H1 (cell line): ENCODE data around the gene PITX1. TPM values are rescaled to one million over a fixed set of nuclear protein-coding genes. Genes with fewer than 3 reads are reported as not detected.

Experiments used
- CTCF ChIA-PET: fragments of 300-600 bp; sonication (Branson Sonifier 250); formaldehyde crosslinking; loops from one replicate; lab custom pipeline; 2021; ENCODE audit not compliant: partially characterized antibody; lab: Charles Lee
- POLR2A ChIA-PET: fragments of 300-600 bp; sonication (Branson Sonifier 250); formaldehyde crosslinking; loops from one replicate; lab custom pipeline; 2021; ENCODE audit warnings: inconsistent platforms; ENCODE audit not compliant: partially characterized antibody; lab: Charles Lee
- DNase-seq, 2 experiments: peaks; one replicate each; pipeline versions ENCODE4 v3.0.0 to v3.0.0-alpha.2; 2010 to 2022; ENCODE audit warnings: low spot score in 2 of 2, low read depth in 1 of 2, mixed read lengths in 1 of 2
- FAIRE-seq: peaks from 2 replicates; lab custom pipeline; 2011; peaks lifted over from hg19 to GRCh38; lab: Jason Lieb, UNC
- H2AFZ ChIP-seq: 2 replicates; pipeline ENCODE4 v1.8.1; 2012; ENCODE audit warnings: low read length, inconsistent platforms
- H2AK5ac ChIP-seq: 2 replicates; pipeline ENCODE4 v1.6.1; 2013; ENCODE audit warnings: low read depth, low read length
- H2BK120ac ChIP-seq: replicated peaks from 2 replicates; pipeline ENCODE3; 2013; ENCODE audit warnings: low read depth, low read length, inconsistent platforms
- H2BK12ac ChIP-seq: 2 replicates; pipeline ENCODE4 v1.6.1; 2013; ENCODE audit warnings: low read depth, low read length
- H2BK15ac ChIP-seq: 2 replicates; pipeline ENCODE4 v1.6.1; 2013; ENCODE audit warnings: low read length
- H2BK20ac ChIP-seq: 2 replicates; pipeline ENCODE4 v1.6.1; 2013; ENCODE audit warnings: low read length
- H2BK5ac ChIP-seq: 2 replicates; pipeline ENCODE4 v1.6.1; 2013; ENCODE audit warnings: low read depth, low read length
- H3K14ac ChIP-seq: 2 replicates; pipeline ENCODE4 v1.6.1; 2013; ENCODE audit warnings: inconsistent platforms; ENCODE audit not compliant: insufficient read length
- H3K18ac ChIP-seq: 2 replicates; pipeline ENCODE4 v1.6.1; 2013; ENCODE audit warnings: low read length; ENCODE audit errors: extremely low read depth
- H3K23ac ChIP-seq: 2 replicates; pipeline ENCODE4 v1.6.1; 2013; ENCODE audit warnings: inconsistent platforms; ENCODE audit not compliant: insufficient read length
- H3K23me2 ChIP-seq: 2 replicates; pipeline ENCODE4 v1.6.1; 2013; ENCODE audit warnings: low read depth, low read length
- H3K27ac ChIP-seq: 2 replicates; pipeline ENCODE4 v1.6.1; 2011; ENCODE audit warnings: low read depth, low read length, inconsistent platforms
- H3K27me3 ChIP-seq, 4 experiments: replicated peaks in 1 of 4; 1 replicate in 1 of 4; 2 replicates in 3 of 4; pipeline versions ENCODE4 v1.6.1 to v1.8.1; 2011 to 2013; ENCODE audit warnings: low read length in 3 of 4, mild to moderate bottlenecking in 3 of 4, inconsistent platforms in 2 of 4, mixed read lengths in 2 of 4, moderate library complexity in 1 of 4; ENCODE audit not compliant: control insufficient read depth in 3 of 4, insufficient read depth in 3 of 4; ENCODE audit errors: extremely low read depth in 1 of 4
- H3K36me3 ChIP-seq, 4 experiments: 2 replicates each; pipeline versions ENCODE4 v1.6.1 to v1.8.1; 2011 to 2013; ENCODE audit warnings: mild to moderate bottlenecking in 4 of 4, low read length in 3 of 4, moderate library complexity in 2 of 4, control low read depth in 1 of 4, inconsistent platforms in 1 of 4; ENCODE audit not compliant: insufficient read depth in 4 of 4, control insufficient read depth in 2 of 4
- H3K4ac ChIP-seq: replicated peaks from 2 replicates; pipeline ENCODE3; 2013; ENCODE audit warnings: low read length, low read depth, mixed read lengths, inconsistent platforms; ENCODE audit not compliant: insufficient read length
- H3K4me1 ChIP-seq, 4 experiments: replicated peaks in 1 of 4; 1 replicate in 1 of 4; 2 replicates in 3 of 4; pipeline versions ENCODE4 v1.6.1 to v1.8.1; 2011 to 2013; ENCODE audit warnings: low read length in 3 of 4, inconsistent platforms in 2 of 4, mixed read lengths in 1 of 4; ENCODE audit not compliant: insufficient read depth in 4 of 4, control insufficient read depth in 3 of 4
- H3K4me2 ChIP-seq, 2 experiments: 2 replicates each; pipeline versions ENCODE4 v1.6.1 to v1.8.1; 2011 to 2013; ENCODE audit warnings: low read depth in 2 of 2, low read length in 2 of 2, control low read depth in 1 of 2, inconsistent platforms in 1 of 2, mild to moderate bottlenecking in 1 of 2; ENCODE audit not compliant: insufficient read depth in 1 of 2
- H3K4me3 ChIP-seq, 4 experiments: fragments of 200-600, 300-600 bp in 1 of 4; sonication (generic), shearing (Covaris generic), sonication (Bioruptor Twin) in 1 of 4; 2 replicates each; pipeline versions ENCODE4 v1.5.1 to v1.8.1; 2011 to 2016; ENCODE audit warnings: low read length in 4 of 4, low read depth in 3 of 4, control low read depth in 2 of 4, inconsistent platforms in 2 of 4, mild to moderate bottlenecking in 2 of 4, mixed read lengths in 1 of 4, moderate library complexity in 1 of 4; ENCODE audit not compliant: insufficient read depth in 2 of 4; ENCODE audit errors: extremely low read depth in 1 of 4
- H3K56ac ChIP-seq: replicated peaks from 2 replicates; pipeline ENCODE3; 2013; ENCODE audit warnings: low read depth, mild to moderate bottlenecking, mixed read lengths, low read length, inconsistent platforms; ENCODE audit not compliant: insufficient read length
- H3K79me1 ChIP-seq: 2 replicates; pipeline ENCODE4 v1.6.1; 2013; ENCODE audit warnings: low read depth, low read length, control low read depth
- H3K79me2 ChIP-seq, 2 experiments: 2 replicates each; pipeline versions ENCODE4 v1.6.1 to v1.8.1; 2012 to 2013; ENCODE audit warnings: low read length in 2 of 2, mild to moderate bottlenecking in 2 of 2, inconsistent platforms in 1 of 2; ENCODE audit not compliant: insufficient read depth in 2 of 2, control insufficient read depth in 1 of 2
- H3K9ac ChIP-seq, 4 experiments: replicated peaks in 1 of 4; 1 replicate in 1 of 4; 2 replicates in 3 of 4; pipeline versions ENCODE4 v1.6.1 to v1.8.1; 2011 to 2013; ENCODE audit warnings: low read depth in 3 of 4, low read length in 3 of 4, control low read depth in 2 of 4, mild to moderate bottlenecking in 2 of 4, moderate library complexity in 2 of 4, inconsistent platforms in 1 of 4; ENCODE audit errors: extremely low read depth in 1 of 4
- H3K9me3 ChIP-seq, 2 experiments: 2 replicates each; pipeline versions ENCODE4 v1.6.1 to v1.8.1; 2012 to 2013; ENCODE audit warnings: mild to moderate bottlenecking in 2 of 2, moderate library complexity in 2 of 2, control low read depth in 1 of 2, inconsistent platforms in 1 of 2, low read depth in 1 of 2, low read length in 1 of 2, mixed read lengths in 1 of 2; ENCODE audit not compliant: insufficient read depth in 2 of 2
- H4K20me1 ChIP-seq, 2 experiments: replicated peaks in 1 of 2; 2 replicates each; pipeline versions ENCODE3 to v1.8.1; 2011 to 2013; ENCODE audit warnings: inconsistent platforms in 2 of 2, low read length in 2 of 2, mild to moderate bottlenecking in 1 of 2; ENCODE audit not compliant: insufficient read depth in 2 of 2, control insufficient read depth in 1 of 2
- H4K5ac ChIP-seq: 2 replicates; pipeline ENCODE4 v1.6.1; 2013; ENCODE audit warnings: low read length, low read depth, mixed read lengths, inconsistent platforms; ENCODE audit not compliant: insufficient read length
- H4K8ac ChIP-seq: 2 replicates; pipeline ENCODE4 v1.8.0; 2013; ENCODE audit warnings: mild to moderate bottlenecking, moderate library complexity, low read length, inconsistent platforms; ENCODE audit not compliant: insufficient read depth; ENCODE audit errors: extremely low read depth
- H4K91ac ChIP-seq: replicated peaks from 2 replicates; pipeline ENCODE3; 2013; ENCODE audit warnings: low read length, mixed read lengths, inconsistent platforms; ENCODE audit not compliant: insufficient read length
- ASH2L ChIP-seq: fragments of 200-600, 300-600 bp; sonication (generic); IDR thresholded peaks from one replicate; pipeline ENCODE4 v1.7.1; 2017; ENCODE audit warnings: low read length
- ATF2 ChIP-seq: IDR thresholded peaks from 2 replicates; pipeline ENCODE4 v1.6.1; 2012; ENCODE audit warnings: low read length, inconsistent platforms
- BRCA1 ChIP-seq: IDR thresholded peaks from 2 replicates; pipeline ENCODE4 v1.6.1; 2012; ENCODE audit warnings: low read depth, low read length, improper control_type of control experiment
- CHD1 ChIP-seq: IDR thresholded peaks from 2 replicates; pipeline ENCODE4 v1.6.1; 2012; ENCODE audit warnings: low read depth, low read length, improper control_type of control experiment
- CHD2 ChIP-seq: IDR thresholded peaks from 2 replicates; pipeline ENCODE4 v1.6.1; 2012; ENCODE audit warnings: low read length, improper control_type of control experiment
- EGR1 ChIP-seq: IDR thresholded peaks from 2 replicates; pipeline ENCODE4 v1.6.1; 2011; ENCODE audit warnings: low read depth, low read length, borderline replicate concordance
- HDAC2 ChIP-seq, 2 experiments: fragments of 300-600 bp in 1 of 2; sonication (generic) in 1 of 2; IDR thresholded peaks; 2 replicates each; pipeline ENCODE4 v1.6.1; 2011 to 2012; ENCODE audit warnings: low read depth in 2 of 2, low read length in 2 of 2, mild to moderate bottlenecking in 2 of 2, moderate library complexity in 2 of 2, borderline replicate concordance in 1 of 2, inconsistent platforms in 1 of 2
- TAF1 ChIP-seq: IDR thresholded peaks from 2 replicates; pipeline ENCODE4 v1.6.1; 2011; ENCODE audit warnings: mild to moderate bottlenecking, low read depth, low read length
- YY1 ChIP-seq: IDR thresholded peaks from 2 replicates; pipeline ENCODE4 v1.6.1; 2011; ENCODE audit warnings: low read depth, mild to moderate bottlenecking, low read length
- WGBS, 2 experiments: shearing (Covaris generic) in 1 of 2; methylation state at CpG; one replicate each; pipeline versions ENCODE4 v1.1.6 to v1.1.7; 2013 to 2015; ENCODE audit warnings: low lambda C conversion rate in 2 of 2, mixed read lengths in 2 of 2, inconsistent platforms in 1 of 2, low coverage in 1 of 2, missing lambda C conversion rate in 1 of 2; ENCODE audit not compliant: insufficient replicate concordance in 2 of 2, insufficient coverage in 1 of 2, insufficient read length in 1 of 2; ENCODE audit errors: extremely low coverage in 1 of 2, missing lambda C conversion rate in 1 of 2; 5-methylcytosine and 5-hydroxymethylcytosine counted together
- polyA plus RNA-seq, 7 experiments: library from polyadenylated mRNA; depleted of rRNA in 3 of 7; stranded (reverse) in 5 of 7; unstranded in 2 of 7; fragments of >200 nt in 5 of 7; fragments of 200-250 nt in 2 of 7; gene quantifications; 1 replicate in 5 of 7; 2 replicates in 1 of 7; 4 replicates in 1 of 7; pipeline versions ENCODE4 v1.2.1 to v1.2.3, GENCODE V29; 2011 to 2013; ENCODE audit warnings: missing spikeins in 2 of 7, mixed read lengths in 2 of 7
- total RNA-seq: library from RNA; stranded (reverse); fragmentation: NEBNext Ultra II Directional; extraction: Animal tissue kit (Norgen Biotek cat#: 25700); gene quantifications from 2 replicates; pipeline ENCODE4 v1.2.1, GENCODE V29; 2021

PITX1 gene
- total and polyA plus RNA-seq, 2 of the 8 experiments (the other 6 are each of a cell fraction or from before 2014, with no cell fraction given): 0.03 TPM; not detected in 1

GRCh38 chr5:135063056-135063445 is 29.0 kb upstream of the PITX1 start:
- Histone ChIP-seq H3K14ac (no peak overlapping the region), H3K79me2 (no peaks in the 10 kb centered on the region), H2BK12ac (no peak overlapping the region), H3K4ac (no peak overlapping the region), H3K36me3 (no peaks in the 10 kb centered on the region), H3K23ac (no peak overlapping the region), H2AK5ac (no peak overlapping the region), H3K79me1 (no peaks in the 10 kb centered on the region), H3K23me2 (no peaks in the 10 kb centered on the region; the same call in 1 of the 2 replicates), H2BK5ac (no peak overlapping the region), H3K9ac (no peak overlapping the region), H4K5ac (no peak overlapping the region), H2AFZ (no peak overlapping the region), H4K20me1 (no peaks in the 10 kb centered on the region), H2BK15ac (no peak overlapping the region), H3K27me3 (peaks cover 0 to 28% (median 14%) of the 10 kb centered on the region in 4 experiments; a peak in 6 of 7 replicates), H3K4me1 (0 out of 7 replicates have a peak, but pooled peaks cover 0 to 2% (median 0%) of the 10 kb centered on the region in 4 experiments), H2BK20ac (no peak overlapping the region), H4K8ac (peak overlapping the region; percentile 41), H3K56ac (no peak overlapping the region), H3K4me3 (no peak overlapping the region), H3K9me3 (no peaks in the 10 kb centered on the region), H3K4me2 (no peak overlapping the region), H3K27ac (no peak overlapping the region), H4K91ac (no peak overlapping the region), H2BK120ac (no peak overlapping the region), H3K18ac (no peak overlapping the region)
- no peak for DNase-seq
- WGBS, 2 experiments: 95% methylated on average over 8 of the region's 8 CpGs; no CpG with 5 or more reads in 1 of the 2 experiments
- ChIA-PET POLR2A (interaction anchor here (1.7 kb wide), 1 partner anchor 151 kb away, joined by 3 read pairs; no protein-coding TSS in a partner anchor), CTCF (interaction anchor here (0.8 to 4.9 kb wide), 5 partner anchors 9 to 58 kb away, joined by 3 to 27 read pairs (median 3); no protein-coding TSS in a partner anchor)
- FAIRE-seq: no peak
- TF ChIP-seq CHD1 (no peak), HDAC2 (IDR thresholded peaks at IDR 0.05; ENCODE audit: borderline replicate concordance in 1 of 2, low read depth in 2 of 2, low read length in 2 of 2) (no peak), ASH2L (no peak), TAF1 (no peak), ATF2 (no peak), BRCA1 (no peak), YY1 (no peak), EGR1 (no peak), CHD2 (no peak)
